Thyroid gland (tissue), 4 donors: ENCODE measurements around the gene TENM3.

Experiments used
- CTCF ChIP-seq, 6 experiments: fragments of 200-600 bp in 3 of 6; fragments of 450-650 bp in 3 of 6; sonication (generic) in 3 of 6; IDR thresholded peaks; one replicate each; pipeline ENCODE4 v1.5.1; 2016 to 2019; ENCODE audit warnings: antibody characterized with exemption in 6 of 6, mild to moderate bottlenecking in 2 of 6, inconsistent platforms in 1 of 6, moderate library complexity in 1 of 6
- POLR2A ChIP-seq, 2 donors: fragments of 450-650 bp; IDR thresholded peaks; one replicate each; pipeline ENCODE4 v1.6.1; 2017; ENCODE audit warnings: antibody characterized with exemption in 2 of 2, mild to moderate bottlenecking in 2 of 2, moderate library complexity in 1 of 2

- TF ChIP-seq CTCF (IDR thresholded peaks at IDR 0.05) (no peak), POLR2A (IDR thresholded peaks at IDR 0.05) (no peak)
These were observed 28.1 kb upstream of the TENM3 start for GRCh38 chr4:182215148-182215547.
